Neuronal stem cell (in vitro differentiated cells): ENCODE measurements around the gene RASSF9.

Source experiments
- DNase-seq: peaks from one replicate; pipeline ENCODE4 v3.0.0-alpha.2; 2013; ENCODE audit warnings: low spot score
- H2AFZ ChIP-seq: one replicate; pipeline ENCODE4 v1.6.1; 2013; ENCODE audit warnings: mild to moderate bottlenecking, low read length, inconsistent platforms
- H2AK5ac ChIP-seq: 2 replicates; pipeline ENCODE4 v1.6.1; 2013; ENCODE audit warnings: low read depth, mild to moderate bottlenecking, inconsistent platforms, low read length, moderate library complexity, mixed read lengths
- H2BK120ac ChIP-seq: 2 replicates; pipeline ENCODE4 v1.6.1; 2013; ENCODE audit warnings: low read depth, mild to moderate bottlenecking, inconsistent platforms, low read length, moderate library complexity, mixed read lengths
- H2BK12ac ChIP-seq: one replicate; pipeline ENCODE4 v1.6.1; 2013; ENCODE audit warnings: low read length, inconsistent platforms
- H2BK15ac ChIP-seq: 2 replicates; pipeline ENCODE4 v1.6.1; 2013; ENCODE audit warnings: mild to moderate bottlenecking, low read length, inconsistent platforms, mixed read lengths
- H2BK5ac ChIP-seq: one replicate; pipeline ENCODE4 v1.6.1; 2013; ENCODE audit warnings: inconsistent platforms, mild to moderate bottlenecking, low read length, moderate library complexity
- H3K14ac ChIP-seq: one replicate; pipeline ENCODE4 v1.6.1; 2013; ENCODE audit warnings: low read length, inconsistent platforms
- H3K18ac ChIP-seq: 2 replicates; pipeline ENCODE4 v1.6.1; 2013; ENCODE audit warnings: low read length, inconsistent platforms
- H3K23ac ChIP-seq: 2 replicates; pipeline ENCODE4 v1.6.1; 2013; ENCODE audit warnings: low read depth, mild to moderate bottlenecking, mixed read lengths, low read length, inconsistent platforms; ENCODE audit not compliant: poor library complexity
- H3K27ac ChIP-seq: replicated peaks from 3 replicates; pipeline ENCODE4 v1.5.1; 2013; ENCODE audit warnings: low read length, inconsistent platforms
- H3K27me3 ChIP-seq, 3 experiments: 2 replicates each; pipeline ENCODE4 v1.6.1; 2013; ENCODE audit warnings: low read length in 3 of 3, mild to moderate bottlenecking in 2 of 3, inconsistent platforms in 1 of 3, low read depth in 1 of 3, mixed read lengths in 1 of 3, moderate library complexity in 1 of 3; ENCODE audit not compliant: control insufficient read depth in 3 of 3, insufficient read depth in 3 of 3
- H3K36me3 ChIP-seq, 2 donors: replicated peaks in 1 of 2; 2 replicates each; pipeline ENCODE4 v1.6.1; 2013; ENCODE audit warnings: low read length in 2 of 2; ENCODE audit not compliant: control insufficient read depth in 2 of 2, insufficient read depth in 2 of 2
- H3K4ac ChIP-seq: 2 replicates; pipeline ENCODE4 v1.6.1; 2013; ENCODE audit warnings: inconsistent platforms, mild to moderate bottlenecking, low read length, moderate library complexity
- H3K4me1 ChIP-seq, 2 donors: 1 replicate in 1 of 2; 2 replicates in 1 of 2; pipeline ENCODE4 v1.6.1; 2013; ENCODE audit warnings: low read length in 2 of 2, low read depth in 1 of 2; ENCODE audit not compliant: control insufficient read depth in 2 of 2, insufficient read depth in 1 of 2
- H3K4me2 ChIP-seq: one replicate; pipeline ENCODE4 v1.6.1; 2013; ENCODE audit warnings: mild to moderate bottlenecking, low read length, inconsistent platforms; ENCODE audit not compliant: insufficient read depth, poor library complexity, severe bottlenecking
- H3K4me3 ChIP-seq, 2 donors: 2 replicates each; pipeline ENCODE4 v1.5.1; 2013; ENCODE audit warnings: low read length in 2 of 2, mild to moderate bottlenecking in 2 of 2, inconsistent platforms in 1 of 2, moderate library complexity in 1 of 2
- H3K79me1 ChIP-seq: one replicate; pipeline ENCODE4 v1.6.1; 2013; ENCODE audit warnings: low read depth, mild to moderate bottlenecking, inconsistent platforms, low read length, moderate library complexity
- H3K9ac ChIP-seq: one replicate; pipeline ENCODE4 v1.6.1; 2013; ENCODE audit warnings: mild to moderate bottlenecking, low read depth, low read length, inconsistent platforms; ENCODE audit not compliant: poor library complexity
- H3K9me3 ChIP-seq, 2 donors: replicated peaks in 1 of 2; 2 replicates each; pipeline versions ENCODE3 to v1.6.1; 2013; ENCODE audit warnings: low read length in 2 of 2, mild to moderate bottlenecking in 2 of 2, inconsistent platforms in 1 of 2, low read depth in 1 of 2, mixed read lengths in 1 of 2, moderate library complexity in 1 of 2; ENCODE audit not compliant: control insufficient read depth in 2 of 2, insufficient read depth in 1 of 2
- H4K8ac ChIP-seq: one replicate; pipeline ENCODE4 v1.6.1; 2013; ENCODE audit warnings: low read depth, mild to moderate bottlenecking, inconsistent platforms, low read length, moderate library complexity
- H4K91ac ChIP-seq: one replicate; pipeline ENCODE4 v1.6.1; 2013; ENCODE audit warnings: low read length, low read depth, mild to moderate bottlenecking, inconsistent platforms; ENCODE audit not compliant: poor library complexity
- WGBS, 2 donors: extraction: QIAGEN DNeasy Blood & Tissue Kit; methylation state at CpG; one replicate each; pipeline ENCODE4 v1.1.7; 2013; ENCODE audit warnings: missing lambda C conversion rate in 2 of 2, mixed read lengths in 1 of 2; ENCODE audit not compliant: insufficient read length in 2 of 2, insufficient replicate concordance in 1 of 2; ENCODE audit errors: extremely low coverage in 2 of 2; 5-methylcytosine and 5-hydroxymethylcytosine counted together

Gene RASSF9

DNA sequence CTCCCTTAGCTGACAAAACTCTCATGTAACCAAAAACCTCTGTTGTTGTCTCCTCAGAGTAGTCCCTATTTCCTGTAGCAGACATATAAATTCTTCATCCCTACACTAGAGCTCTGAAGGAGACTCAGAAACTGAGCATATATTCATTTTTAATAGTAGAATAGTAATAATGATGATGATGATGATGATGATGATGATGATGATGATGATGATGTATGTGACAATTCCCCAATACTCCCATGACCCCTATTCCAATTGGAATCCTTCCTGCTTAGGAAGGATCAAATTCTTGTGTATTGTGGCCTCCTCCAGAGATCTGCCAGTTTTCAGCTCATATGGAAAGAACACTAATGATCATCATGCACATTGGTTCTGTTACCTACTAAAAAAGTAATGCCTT lies 26.7 kb downstream of the RASSF9 start:
- no peaks in the 10 kb centered on the region for H3K79me1 ChIP-seq
- no peak overlapping the region for H2BK15ac ChIP-seq
- no peak overlapping the region for H3K14ac ChIP-seq
- no peak overlapping the region for H2BK12ac ChIP-seq
- no peak overlapping the region for H3K23ac ChIP-seq
- no peaks in the 10 kb centered on the region for H3K27me3 ChIP-seq
- H4K8ac ChIP-seq, result no peak overlapping the region
- no peak overlapping the region for H3K4me3 ChIP-seq
- DNase-seq, result no peak
- no peak overlapping the region for H3K9ac ChIP-seq
- no peak overlapping the region for H2AFZ ChIP-seq
- no peak overlapping the region for H2BK5ac ChIP-seq
- no peaks in the 10 kb centered on the region for H3K36me3 ChIP-seq
- H3K4me2 ChIP-seq, result no peak overlapping the region
- H3K4me1 ChIP-seq, result no peaks in the 10 kb centered on the region
- H2BK120ac ChIP-seq, result no peak overlapping the region
- H4K91ac ChIP-seq, result no peak overlapping the region
- no peak overlapping the region for H2AK5ac ChIP-seq
- H3K9me3 ChIP-seq, result no peaks in the 10 kb centered on the region
- H3K27ac ChIP-seq, result no peak overlapping the region
- H3K4ac ChIP-seq, result no peak overlapping the region
- no peak overlapping the region for H3K18ac ChIP-seq

- Histone ChIP-seq H3K4ac (no peak overlapping the region), H3K4me3 (no peak overlapping the region), H3K27ac (no peak overlapping the region), H3K79me1 (no peaks in the 10 kb centered on the region), H4K8ac (no peak overlapping the region), H3K9ac (no peak overlapping the region), H2BK15ac (no peak overlapping the region), H3K36me3 (no peaks in the 10 kb centered on the region), H3K9me3 (no peaks in the 10 kb centered on the region), H2BK120ac (no peak overlapping the region), H3K4me1 (no peaks in the 10 kb centered on the region), H2BK5ac (no peak overlapping the region), H4K91ac (no peak overlapping the region), H2BK12ac (no peak overlapping the region), H2AFZ (no peak overlapping the region), H3K27me3 (no peaks in the 10 kb centered on the region), H3K18ac (no peak overlapping the region), H3K14ac (no peak overlapping the region), H3K4me2 (no peak overlapping the region), H3K23ac (no peak overlapping the region), H2AK5ac (no peak overlapping the region)
- no peak for DNase-seq
Observed at GRCh38 chr12:85807730-85808129, 28.5 kb downstream of the RASSF9 start.

DNA sequence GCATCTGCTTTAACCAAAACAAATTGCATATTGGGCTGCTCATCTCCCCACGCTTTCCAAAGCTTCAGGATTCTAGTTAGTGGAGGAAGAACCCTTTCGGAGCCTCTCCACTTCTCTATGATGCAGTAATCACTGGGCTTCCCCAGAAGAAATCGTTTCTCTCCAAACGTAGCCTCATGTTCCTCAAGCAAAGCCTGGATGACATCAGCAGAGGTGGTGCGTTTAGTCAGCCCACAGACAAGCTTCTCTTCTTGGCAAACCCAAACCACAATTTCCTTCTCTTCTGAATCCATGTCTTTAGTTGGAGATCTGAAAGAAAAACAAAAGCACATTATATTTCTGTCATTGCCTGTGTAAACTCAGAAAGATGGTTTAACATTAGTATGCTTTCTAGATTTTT lies 30.6 kb downstream of the RASSF9 start:
- no peak overlapping the region for H3K9ac ChIP-seq
- no peak overlapping the region for H2BK12ac ChIP-seq
- H3K36me3 ChIP-seq, result no peaks in the 10 kb centered on the region
- no peak overlapping the region for H3K23ac ChIP-seq
- no peak overlapping the region for H4K8ac ChIP-seq
- H2BK15ac ChIP-seq, result no peak overlapping the region
- no peak overlapping the region for H3K18ac ChIP-seq
- no peak overlapping the region for H3K14ac ChIP-seq
- WGBS, 2 donors, result no CpG with 5 or more reads among the region's 5 CpGs
- H2BK120ac ChIP-seq, result no peak overlapping the region
- no peak overlapping the region for H3K4ac ChIP-seq
- no peaks in the 10 kb centered on the region for H3K27me3 ChIP-seq
- DNase-seq, result no peak
- no peak overlapping the region for H4K91ac ChIP-seq
- no peak overlapping the region for H2AK5ac ChIP-seq
- H2BK5ac ChIP-seq, result no peak overlapping the region
- no peaks in the 10 kb centered on the region for H3K4me1 ChIP-seq
- H3K9me3 ChIP-seq, result no peaks in the 10 kb centered on the region
- H3K79me1 ChIP-seq, result no peaks in the 10 kb centered on the region
- no peak overlapping the region for H3K4me3 ChIP-seq
- peak overlapping the region; percentile 45 for H2AFZ ChIP-seq
- H3K27ac ChIP-seq, result no peak overlapping the region
- no peak overlapping the region for H3K4me2 ChIP-seq

- Histone ChIP-seq H2BK120ac (no peak overlapping the region), H3K23ac (no peak overlapping the region), H3K4me1 (no peaks in the 10 kb centered on the region), H3K4ac (no peak overlapping the region), H3K27me3 (no peaks in the 10 kb centered on the region), H4K8ac (no peak overlapping the region), H3K14ac (no peak overlapping the region), H3K27ac (no peak overlapping the region), H3K79me1 (no peaks in the 10 kb centered on the region), H2BK12ac (no peak overlapping the region), H3K36me3 (no peaks in the 10 kb centered on the region), H4K91ac (no peak overlapping the region), H2AFZ (peak overlapping the region; percentile 42), H2BK15ac (no peak overlapping the region), H3K9me3 (no peaks in the 10 kb centered on the region), H3K4me2 (no peak overlapping the region), H3K9ac (no peak overlapping the region), H3K18ac (no peak overlapping the region), H2BK5ac (no peak overlapping the region), H2AK5ac (no peak overlapping the region), H3K4me3 (no peak overlapping the region)
- DNase-seq, result no peak
- no CpG with 5 or more reads among the region's 3 CpGs for WGBS, 2 donors
Observed at GRCh38 chr12:85804663-85805062, 31.5 kb downstream of the RASSF9 start.
